AG04450 (cell line): ENCODE results near the gene MED1. TPM values are rescaled to one million over a fixed set of nuclear protein-coding genes. Genes with fewer than 3 reads are reported as not detected.

ENCODE experiments used
- CTCF ChIA-PET: fragments of 300-600, 350-600 bp; formaldehyde crosslinking; extraction: SDS; loops from one replicate; lab custom pipeline; 2022; ENCODE audit warnings: antibody characterized with exemption, inconsistent platforms; lab: Charles Lee
- POLR2A ChIA-PET: fragments of 350-600 bp; formaldehyde crosslinking; extraction: SDS; loops from one replicate; lab custom pipeline; 2021; ENCODE audit warnings: antibody characterized with exemption, inconsistent platforms; lab: Yijun Ruan, JAX
- DNase-seq: peaks from one replicate; pipeline ENCODE4 v3.0.0-alpha.2; 2011; ENCODE audit warnings: low read depth, low spot score
- H3K27ac ChIP-seq: one replicate; pipeline ENCODE4 v1.5.1; 2012; ENCODE audit warnings: low read depth, low read length, control low read depth
- H3K27me3 ChIP-seq: one replicate; pipeline ENCODE4 v1.6.0; 2012; ENCODE audit warnings: low read length; ENCODE audit not compliant: control insufficient read depth, insufficient read depth
- H3K4me3 ChIP-seq: 2 replicates; pipeline ENCODE4 v1.5.1; 2011; ENCODE audit warnings: mild to moderate bottlenecking, low read depth, low read length, control low read depth
- H3K9me3 ChIP-seq: 2 replicates; pipeline ENCODE4 v1.5.1; 2012; ENCODE audit warnings: low read length; ENCODE audit not compliant: control insufficient read depth, insufficient read depth
- polyA plus RNA-seq: library from polyadenylated mRNA; depleted of rRNA; stranded (reverse); fragments of >200 nt; gene quantifications from 2 replicates; pipeline ENCODE4 v1.2.3, GENCODE V29; 2011
- TF ChIP-seq, protein P1 (sequence below): IDR thresholded peaks from 2 replicates; pipeline ENCODE4 v1.5.1; 2011; ENCODE audit warnings: low read depth, low read length, control low read depth, inconsistent platforms

Gene MED1
- polyA plus RNA-seq, 1 experiment = 43.9 TPM

DNA sequence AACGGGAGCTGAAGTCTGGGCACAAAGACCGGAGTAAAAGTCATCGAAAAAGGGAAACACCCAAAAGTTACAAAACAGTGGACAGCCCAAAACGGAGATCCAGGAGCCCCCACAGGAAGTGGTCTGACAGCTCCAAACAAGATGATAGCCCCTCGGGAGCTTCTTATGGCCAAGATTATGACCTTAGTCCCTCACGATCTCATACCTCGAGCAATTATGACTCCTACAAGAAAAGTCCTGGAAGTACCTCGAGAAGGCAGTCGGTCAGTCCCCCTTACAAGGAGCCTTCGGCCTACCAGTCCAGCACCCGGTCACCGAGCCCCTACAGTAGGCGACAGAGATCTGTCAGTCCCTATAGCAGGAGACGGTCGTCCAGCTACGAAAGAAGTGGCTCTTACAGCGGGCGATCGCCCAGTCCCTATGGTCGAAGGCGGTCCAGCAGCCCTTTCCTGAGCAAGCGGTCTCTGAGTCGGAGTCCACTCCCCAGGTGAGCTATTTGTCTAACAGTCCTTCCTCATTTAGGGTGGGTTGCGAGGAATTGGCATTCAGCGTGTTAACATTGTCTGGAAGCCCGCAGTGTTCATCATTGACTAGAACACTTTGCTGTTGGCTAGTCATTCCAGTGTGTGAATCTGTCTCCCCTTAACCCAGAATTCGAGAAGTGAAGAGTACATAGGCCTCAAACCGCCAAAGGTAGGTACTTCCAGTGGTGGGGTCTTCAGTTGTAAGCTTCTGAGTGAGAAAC is 11.7 kb upstream of the MED1 start:
- peak overlapping the region; percentile 98 for H3K4me3 ChIP-seq
- TF ChIP-seq, protein P1, sequence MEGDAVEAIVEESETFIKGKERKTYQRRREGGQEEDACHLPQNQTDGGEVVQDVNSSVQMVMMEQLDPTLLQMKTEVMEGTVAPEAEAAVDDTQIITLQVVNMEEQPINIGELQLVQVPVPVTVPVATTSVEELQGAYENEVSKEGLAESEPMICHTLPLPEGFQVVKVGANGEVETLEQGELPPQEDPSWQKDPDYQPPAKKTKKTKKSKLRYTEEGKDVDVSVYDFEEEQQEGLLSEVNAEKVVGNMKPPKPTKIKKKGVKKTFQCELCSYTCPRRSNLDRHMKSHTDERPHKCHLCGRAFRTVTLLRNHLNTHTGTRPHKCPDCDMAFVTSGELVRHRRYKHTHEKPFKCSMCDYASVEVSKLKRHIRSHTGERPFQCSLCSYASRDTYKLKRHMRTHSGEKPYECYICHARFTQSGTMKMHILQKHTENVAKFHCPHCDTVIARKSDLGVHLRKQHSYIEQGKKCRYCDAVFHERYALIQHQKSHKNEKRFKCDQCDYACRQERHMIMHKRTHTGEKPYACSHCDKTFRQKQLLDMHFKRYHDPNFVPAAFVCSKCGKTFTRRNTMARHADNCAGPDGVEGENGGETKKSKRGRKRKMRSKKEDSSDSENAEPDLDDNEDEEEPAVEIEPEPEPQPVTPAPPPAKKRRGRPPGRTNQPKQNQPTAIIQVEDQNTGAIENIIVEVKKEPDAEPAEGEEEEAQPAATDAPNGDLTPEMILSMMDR = no peak
- H3K27ac ChIP-seq = no peak overlapping the region
- CTCF ChIA-PET = interaction anchor here (0.6 to 1.7 kb wide), 2 partner anchors 159 to 192 kb away, joined by 3 to 6 read pairs; no protein-coding TSS in a partner anchor
- POLR2A ChIA-PET = interaction anchor here (1.6 to 2.3 kb wide), 2 partner anchors 11 to 23 kb away, joined by 6 to 45 read pairs; partner anchors contain the start of gene MED1
- DNase-seq = no peak
- H3K27me3 ChIP-seq = no peaks in the 10 kb centered on the region
- H3K9me3 ChIP-seq = peaks cover 10% of the 10 kb centered on the region; the same call in 1 of the 2 replicates

DNA sequence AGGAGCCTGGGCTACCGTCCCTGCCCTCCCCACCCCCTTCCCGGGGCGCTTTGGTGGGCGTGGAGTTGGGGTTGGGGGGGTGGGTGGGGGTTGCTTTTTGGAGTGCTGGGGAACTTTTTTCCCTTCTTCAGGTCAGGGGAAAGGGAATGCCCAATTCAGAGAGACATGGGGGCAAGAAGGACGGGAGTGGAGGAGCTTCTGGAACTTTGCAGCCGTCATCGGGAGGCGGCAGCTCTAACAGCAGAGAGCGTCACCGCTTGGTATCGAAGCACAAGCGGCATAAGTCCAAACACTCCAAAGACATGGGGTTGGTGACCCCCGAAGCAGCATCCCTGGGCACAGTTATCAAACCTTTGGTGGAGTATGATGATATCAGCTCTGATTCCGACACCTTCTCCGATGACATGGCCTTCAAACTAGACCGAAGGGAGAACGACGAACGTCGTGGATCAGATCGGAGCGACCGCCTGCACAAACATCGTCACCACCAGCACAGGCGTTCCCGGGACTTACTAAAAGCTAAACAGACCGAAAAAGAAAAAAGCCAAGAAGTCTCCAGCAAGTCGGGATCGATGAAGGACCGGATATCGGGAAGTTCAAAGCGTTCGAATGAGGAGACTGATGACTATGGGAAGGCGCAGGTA is 11.0 kb upstream of the MED1 start:
- TF ChIP-seq, protein P1 = no peak
- peak overlapping the region; percentile 99 for H3K27ac ChIP-seq
- H3K9me3 ChIP-seq = peaks cover 10% of the 10 kb centered on the region; the same call in 1 of the 2 replicates
- ChIA-PET CTCF (interaction anchor here (1.7 kb wide), 1 partner anchor 191 kb away, joined by 6 read pairs; no protein-coding TSS in a partner anchor), POLR2A (interaction anchor here (0.6 to 2.3 kb wide), 3 partner anchors 11 to 43 kb away, joined by 3 to 45 read pairs (median 6); partner anchors contain the start of gene MED1)
- peak overlapping the region; percentile 98 for H3K4me3 ChIP-seq
- DNase-seq = no peak
- H3K27me3 ChIP-seq = no peaks in the 10 kb centered on the region

DNA sequence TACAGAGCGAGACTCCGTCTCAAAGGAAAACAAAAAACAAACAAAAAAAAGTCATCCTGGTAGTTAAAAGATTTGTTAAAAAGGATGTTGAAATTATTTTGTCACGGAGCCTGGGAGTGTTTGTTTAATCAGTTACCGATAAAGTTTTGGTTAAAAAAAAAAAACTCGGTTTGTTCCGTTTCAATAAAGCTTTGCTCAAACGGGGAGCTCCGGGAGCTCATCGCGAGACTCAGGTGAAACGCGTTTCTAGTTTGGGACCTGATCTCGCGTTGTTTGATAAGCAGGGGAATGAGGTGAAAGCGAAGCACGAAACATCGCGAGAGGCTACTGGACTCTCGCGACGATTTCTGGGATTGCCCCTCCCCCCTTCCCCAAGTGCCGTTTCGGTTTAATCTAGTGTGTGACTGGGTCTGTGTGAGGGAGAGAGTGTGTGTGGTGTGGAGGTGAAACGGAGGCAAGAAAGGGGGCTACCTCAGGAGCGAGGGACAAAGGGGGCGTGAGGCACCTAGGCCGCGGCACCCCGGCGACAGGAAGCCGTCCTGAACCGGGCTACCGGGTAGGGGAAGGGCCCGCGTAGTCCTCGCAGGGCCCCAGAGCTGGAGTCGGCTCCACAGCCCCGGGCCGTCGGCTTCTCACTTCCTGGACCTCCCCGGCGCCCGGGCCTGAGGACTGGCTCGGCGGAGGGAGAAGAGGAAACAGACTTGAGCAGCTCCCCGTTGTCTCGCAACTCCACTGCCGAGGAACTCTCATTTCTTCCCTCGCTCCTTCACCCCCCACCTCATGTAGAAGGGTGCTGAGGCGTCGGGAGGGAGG is 10.3 kb upstream of the MED1 start, which contains the start of gene CDK12:
TSS of gene CDK12 (plus strand) at position 374 of the 813 bp plus-strand sequence. CDS start 586 bp downstream, outside the sequence.
- POLR2A ChIA-PET = interaction anchor here (0.6 to 2.3 kb wide), 8 partner anchors 10 to 42 kb away, joined by 3 to 45 read pairs (median 4); partner anchors contain the start of gene MED1
- peak within 1 kb of the TSS; percentile 98 for H3K4me3 ChIP-seq
- H3K27me3 ChIP-seq = no peaks in the 10 kb centered on the region
- peak within 1 kb of the TSS; percentile 99 for H3K27ac ChIP-seq
- CTCF ChIA-PET = interaction anchor here (0.7 to 1.7 kb wide), 2 partner anchors 9 to 191 kb away, joined by 3 to 6 read pairs; no protein-coding TSS in a partner anchor
- DNase-seq = peak; percentile 98
- TF ChIP-seq, protein P1 = no peak
- H3K9me3 ChIP-seq = peaks cover 10% of the 10 kb centered on the region; the same call in 1 of the 2 replicates

DNA sequence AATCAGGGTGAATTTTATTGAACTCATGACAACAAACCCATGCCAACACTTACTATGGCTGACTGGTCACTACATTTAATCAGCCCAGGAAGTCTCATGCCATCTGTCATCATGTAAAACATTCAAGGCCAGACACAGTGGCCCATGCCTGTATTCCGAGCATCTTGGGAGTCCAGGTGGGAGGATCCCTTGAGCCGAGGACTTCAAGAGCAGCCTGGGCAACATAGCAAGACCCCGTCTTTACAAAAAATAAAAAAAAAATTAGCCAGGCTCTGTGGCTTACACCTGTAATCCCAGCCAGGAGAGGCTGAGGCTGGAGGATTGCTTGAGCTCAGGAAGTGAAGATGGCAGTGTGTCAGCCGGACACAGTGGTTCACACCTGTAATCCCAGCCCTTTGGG is 4.9 kb upstream of the MED1 start:
- no peaks in the 10 kb centered on the region for H3K27me3 ChIP-seq
- ChIA-PET POLR2A (no interaction called here), CTCF (no interaction called here)
- no peak for DNase-seq
- no peak overlapping the region for H3K4me3 ChIP-seq
- TF ChIP-seq, protein P1 = no peak
- H3K27ac ChIP-seq = no peak overlapping the region
- H3K9me3 ChIP-seq = peaks cover 7% of the 10 kb centered on the region; the same call in 1 of the 2 replicates
